ENCODE measurements around the gene PEPD. TPM values are rescaled to one million over a fixed set of nuclear protein-coding genes. Genes with fewer than 3 reads are reported as not detected.
A peak's percentile ranks its signal among the peaks of the same experiment; 100 is the strongest.
"Not testable (repeated sequence)": the region's sequence is repeated elsewhere in the genome, so short reads cannot be mapped to it uniquely, and the experiment has no call there.

Gene PEPD
- total RNA-seq, 1 donor from 2014 or later = 27.3 TPM

DNA sequence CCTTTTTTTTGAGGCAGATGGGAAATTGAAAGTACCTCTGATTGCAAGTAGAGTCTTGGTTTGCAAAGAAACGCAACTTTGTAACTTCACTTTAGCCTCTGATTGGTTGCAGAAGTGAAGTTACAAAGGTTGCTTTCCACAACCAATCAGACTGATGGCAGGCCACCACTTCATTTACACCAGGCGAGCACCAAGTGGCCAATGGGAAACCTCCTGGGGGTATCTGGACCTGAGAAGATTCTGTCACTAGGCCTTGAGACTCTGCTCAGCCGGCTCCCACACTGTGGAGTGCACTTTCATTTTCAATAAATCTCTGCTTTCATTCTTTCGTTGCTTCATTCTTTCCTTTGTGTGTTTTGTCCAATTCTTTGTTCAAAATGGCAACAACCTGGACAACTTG, 19.1 kb downstream of the PEPD start:
- intact Hi-C loops (cut with micrococcal nuclease) = no loop called here
- DNase-seq (peak; percentile 5), ATAC-seq (no peak)

DNA sequence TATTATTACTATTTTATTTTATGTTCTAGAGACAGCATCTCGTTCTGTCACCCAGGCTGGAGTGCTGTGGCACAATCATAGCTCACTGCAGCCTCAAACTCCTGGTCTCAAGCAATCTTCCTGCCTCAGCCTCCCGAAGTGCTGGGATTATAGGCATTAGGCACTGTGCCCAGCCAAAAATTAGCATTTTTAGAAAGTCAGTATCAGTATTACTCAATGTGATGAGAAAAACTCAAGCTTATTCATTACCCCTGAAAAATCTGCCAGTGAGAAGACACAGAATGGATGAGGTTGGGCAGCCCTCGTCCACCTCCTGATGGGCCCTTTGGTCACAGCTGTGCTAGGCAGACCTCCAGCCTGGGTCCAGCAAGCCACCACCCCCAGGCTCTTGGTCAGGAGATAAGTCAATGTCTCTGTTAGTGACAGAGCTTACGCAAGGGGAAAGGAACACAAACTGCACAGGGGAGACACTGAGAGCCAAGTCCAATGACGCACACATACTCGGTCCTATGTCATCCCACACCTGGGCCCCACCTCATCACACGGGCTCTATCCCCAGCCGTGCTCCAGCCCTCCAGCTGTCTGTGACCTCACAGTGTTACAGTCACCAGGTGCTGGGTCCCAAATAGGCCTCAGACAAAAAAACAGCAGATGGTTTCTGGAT, 19.8 kb downstream of the PEPD start:
- intact Hi-C loops (cut with micrococcal nuclease) = no loop called here
- ATAC-seq = no peak
- DNase-seq = peak; percentile 9

DNA sequence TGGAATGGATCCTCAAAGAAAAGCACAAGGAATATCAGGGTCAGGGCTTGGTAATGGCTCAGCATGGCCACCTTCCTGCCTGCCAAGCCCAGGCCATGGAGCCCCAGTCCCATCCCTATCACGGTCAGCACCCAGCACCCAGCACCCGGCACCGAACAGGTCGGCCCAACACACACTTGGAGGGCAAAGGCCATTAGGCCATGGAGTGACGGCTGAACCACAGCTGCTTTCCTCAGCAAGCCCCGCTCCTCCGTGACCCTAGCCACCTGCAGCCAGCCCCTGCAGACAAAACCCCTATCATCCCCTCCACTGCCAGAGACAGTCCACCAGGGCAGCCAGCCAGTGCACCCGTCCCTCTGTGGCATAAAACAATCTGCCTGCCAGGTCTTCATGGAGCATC, 20.6 kb downstream of the PEPD start:
- ATAC-seq = no peak
- intact Hi-C loops (cut with micrococcal nuclease) = no loop called here
- DNase-seq = peak; percentile 8

DNA sequence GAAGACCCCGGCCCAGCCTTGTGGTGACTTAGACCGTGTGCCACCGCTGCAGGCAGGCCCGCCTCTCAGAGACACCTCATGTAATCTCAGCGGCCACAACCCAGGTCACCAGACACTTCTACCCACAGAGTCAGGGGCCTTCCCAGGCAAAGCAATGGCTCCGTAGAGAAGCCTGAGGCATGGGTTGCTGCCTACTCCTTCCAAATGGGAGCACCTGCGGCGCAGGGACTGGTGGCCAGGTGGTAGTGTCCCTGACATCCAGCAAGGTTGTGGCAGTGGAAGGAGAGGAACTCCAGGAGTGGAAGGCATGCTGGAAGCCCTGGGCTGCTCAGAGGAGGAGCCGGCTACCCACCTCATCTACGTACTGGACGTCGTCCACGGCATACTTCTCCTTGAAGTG, 21.0 kb downstream of the PEPD start:
- no peak for ATAC-seq
- peak; percentile 19 for DNase-seq
- intact Hi-C loops (cut with micrococcal nuclease) = no loop called here

DNA sequence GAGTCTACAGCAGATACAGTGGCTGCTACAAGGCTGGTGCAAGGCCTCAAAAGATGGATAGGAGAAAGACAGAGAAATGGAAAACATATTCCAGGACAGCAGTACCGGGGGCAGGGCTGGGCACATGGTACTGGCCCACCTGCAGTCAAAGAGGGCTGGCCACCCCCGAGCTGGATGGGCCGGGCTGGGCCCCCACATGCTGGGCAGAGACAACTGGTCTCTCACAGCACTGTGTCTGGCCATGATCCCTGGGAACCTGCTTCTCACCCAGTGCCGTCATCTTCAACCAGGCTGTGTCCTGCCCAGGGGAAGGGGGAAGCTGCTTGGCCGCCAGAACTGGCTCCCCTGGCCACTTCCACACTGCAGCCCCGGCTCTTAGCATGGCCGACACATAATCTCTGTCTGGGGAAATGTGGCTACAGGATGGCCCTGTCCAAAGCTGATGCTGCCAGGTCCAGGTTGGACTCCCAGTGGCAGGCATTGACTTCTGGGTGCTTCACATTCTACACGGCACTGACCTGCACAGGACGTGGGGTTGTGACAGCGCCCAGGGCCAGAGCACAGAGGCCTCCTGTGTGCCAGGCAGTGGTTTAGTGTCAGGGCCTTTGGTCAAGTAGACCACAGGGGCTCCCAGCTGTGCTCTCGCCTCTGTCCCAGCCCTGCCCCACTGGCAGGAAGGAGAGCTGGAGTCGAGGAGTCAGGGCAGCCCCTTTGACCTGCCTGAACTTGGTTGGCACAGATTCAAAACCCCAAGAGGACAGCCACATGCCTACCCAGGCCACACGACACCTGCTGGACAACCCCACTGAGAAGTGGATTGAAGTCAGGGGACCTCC, 21.7 kb downstream of the PEPD start:
- DNase-seq (peak; percentile 16), ATAC-seq (no peak)
- intact Hi-C loops (cut with micrococcal nuclease) = no loop called here

DNA sequence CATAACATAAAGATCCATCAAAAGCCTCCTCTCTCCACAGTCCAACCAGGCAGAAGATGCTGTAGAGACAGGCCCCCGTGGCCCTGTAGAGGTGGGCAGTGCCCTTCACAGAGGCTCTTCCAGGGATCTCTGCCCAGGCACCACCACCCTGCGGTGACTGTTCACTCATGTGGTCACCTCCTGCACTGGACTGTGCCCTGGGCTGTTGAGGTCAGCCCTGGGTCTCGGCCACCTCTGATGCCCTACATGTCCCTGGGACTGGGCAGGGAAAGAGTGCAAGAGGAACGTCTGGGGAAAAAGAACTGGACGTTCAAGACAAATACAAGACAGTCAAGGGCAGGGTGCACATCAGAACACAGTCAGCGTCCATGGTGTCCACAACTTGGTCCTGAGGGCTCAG, 22.3 kb downstream of the PEPD start:
- no peak for ATAC-seq
- intact Hi-C loops (cut with micrococcal nuclease) = no loop called here
- peak; percentile 13 for DNase-seq

DNA sequence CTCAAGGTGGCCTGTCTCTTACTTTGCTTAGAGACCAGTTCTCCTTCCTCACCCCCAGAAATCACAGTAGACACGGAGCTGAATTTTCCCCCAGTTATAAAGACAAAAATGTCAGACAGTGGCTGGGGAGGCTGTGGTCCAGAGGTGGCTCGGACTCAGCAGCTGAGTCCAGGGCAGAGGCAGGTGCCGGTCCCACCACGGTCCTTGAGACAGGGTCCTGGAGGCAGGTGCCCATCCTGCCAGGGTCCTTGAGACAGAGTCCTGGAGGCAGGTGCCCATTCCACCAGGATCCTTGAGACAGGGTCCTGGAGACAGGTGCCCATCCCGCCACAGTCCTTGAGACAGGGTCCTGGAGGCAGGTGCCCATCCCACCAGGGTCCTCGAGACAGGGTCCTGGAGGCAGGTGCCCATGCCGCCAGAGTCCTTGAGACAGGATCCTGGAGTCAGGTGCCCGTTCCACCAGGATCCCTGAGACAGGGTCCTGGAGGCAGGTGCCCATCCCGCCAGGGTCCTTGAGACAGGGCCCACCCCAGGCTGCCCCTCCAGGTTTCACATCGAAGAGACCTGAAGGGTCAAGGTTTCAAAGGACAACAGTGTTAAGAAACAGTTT, 23.1 kb downstream of the PEPD start:
- ATAC-seq (no peak), DNase-seq (peak; percentile 15)
- intact Hi-C loops (cut with micrococcal nuclease) = no loop called here

DNA sequence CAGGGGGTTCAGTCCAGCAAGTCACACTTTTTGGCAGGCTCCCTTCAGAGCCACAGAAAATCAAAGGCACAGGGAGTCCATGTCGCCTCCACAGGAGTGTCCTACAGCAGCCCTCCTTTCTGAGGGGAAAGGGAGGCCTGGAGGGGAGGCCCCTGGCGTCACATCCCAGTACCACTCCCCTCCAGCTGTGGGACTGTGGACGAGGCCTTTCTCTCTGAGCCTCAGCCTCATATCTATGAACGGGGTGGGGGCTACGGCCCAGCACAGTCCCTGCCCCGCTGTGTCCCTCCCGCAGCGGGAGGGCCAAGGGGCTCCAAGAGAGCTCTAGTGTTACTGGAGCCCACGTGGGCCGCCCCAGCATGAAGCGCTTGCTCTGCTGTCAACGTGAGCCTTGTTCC, 23.8 kb downstream of the PEPD start:
- intact Hi-C loops (cut with micrococcal nuclease) = no loop called here

DNA sequence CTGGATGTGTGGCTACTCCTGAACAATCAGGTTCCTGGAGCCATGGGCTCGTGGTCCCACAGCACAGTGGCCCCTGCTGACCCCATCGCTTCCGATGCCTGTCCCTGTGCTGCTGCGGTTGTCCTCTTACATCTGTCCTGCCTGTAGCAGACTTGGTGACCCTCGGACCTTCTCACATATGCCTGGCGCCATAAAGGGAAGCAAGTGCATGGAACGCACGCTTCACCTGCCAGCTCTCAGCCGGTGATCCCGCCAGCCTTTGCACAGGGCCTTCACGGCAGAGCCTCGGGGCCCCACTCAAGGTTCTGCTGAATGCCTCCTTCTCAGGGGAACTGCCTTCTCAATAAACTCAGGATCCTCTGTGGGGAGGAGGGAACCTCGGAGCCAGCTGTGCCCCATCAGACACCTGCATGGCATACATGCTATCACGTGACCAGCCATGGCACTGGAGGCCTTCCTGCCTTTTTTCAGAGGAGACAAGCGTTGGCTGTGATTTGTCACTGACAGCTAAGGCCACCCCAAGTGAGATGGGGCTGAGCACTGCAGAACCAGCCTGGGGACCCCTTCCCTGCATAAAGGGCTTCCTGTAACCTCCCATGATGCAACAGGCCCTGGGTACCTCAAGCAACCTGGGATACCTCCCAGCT, 24.3 kb downstream of the PEPD start:
- DNase-seq = peak; percentile 21
- intact Hi-C loops (cut with micrococcal nuclease) = no loop called here

More for the DNA sequence above, 23.8 kb downstream of the PEPD start:
- ATAC-seq (no peak), DNase-seq (no peak)

DNA sequence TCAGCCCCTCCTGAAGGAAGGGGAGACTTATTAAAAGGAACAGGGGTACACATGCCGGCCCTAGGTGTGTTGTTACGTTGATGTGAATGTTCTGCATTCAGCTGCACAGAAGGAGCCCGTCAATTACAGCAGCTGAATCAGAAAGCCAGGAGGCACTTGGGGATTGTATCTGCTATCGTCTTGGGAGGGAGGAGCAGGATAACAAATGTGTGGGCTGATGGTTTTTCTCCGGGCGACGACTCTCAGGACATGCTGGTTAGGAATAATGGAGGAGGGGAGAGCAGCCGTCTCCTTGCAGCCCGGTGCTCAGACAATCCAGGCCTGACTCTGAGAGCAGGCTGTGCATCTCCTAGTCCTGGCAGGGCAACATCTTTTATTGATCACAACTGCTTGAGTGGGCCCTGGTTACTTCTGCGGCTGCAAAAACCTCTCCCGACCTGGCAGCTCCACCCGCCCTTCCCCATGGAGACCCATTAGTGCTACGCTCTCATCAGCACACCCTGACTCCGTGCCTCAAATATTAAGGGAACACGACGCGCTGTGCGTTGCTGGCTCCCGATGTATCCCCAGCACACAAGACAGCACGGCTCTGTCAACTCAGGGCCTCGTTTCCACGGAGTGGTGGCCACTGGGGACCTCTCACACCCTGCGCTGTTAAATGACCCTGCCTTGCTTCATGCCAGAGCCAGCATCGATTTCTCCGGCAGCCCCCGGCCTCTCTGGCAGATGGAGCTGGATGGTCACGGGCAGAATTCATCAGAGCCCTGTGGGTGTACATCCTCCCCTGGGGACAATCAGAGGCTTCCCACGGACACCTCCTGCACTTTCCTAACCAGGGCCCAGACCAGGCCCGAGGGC, 25.3 kb downstream of the PEPD start:
- DNase-seq (peak; percentile 15), ATAC-seq (no peak)
- intact Hi-C loops (cut with micrococcal nuclease) = no loop called here

More for the DNA sequence above, 24.3 kb downstream of the PEPD start:
- ATAC-seq = no peak

DNA sequence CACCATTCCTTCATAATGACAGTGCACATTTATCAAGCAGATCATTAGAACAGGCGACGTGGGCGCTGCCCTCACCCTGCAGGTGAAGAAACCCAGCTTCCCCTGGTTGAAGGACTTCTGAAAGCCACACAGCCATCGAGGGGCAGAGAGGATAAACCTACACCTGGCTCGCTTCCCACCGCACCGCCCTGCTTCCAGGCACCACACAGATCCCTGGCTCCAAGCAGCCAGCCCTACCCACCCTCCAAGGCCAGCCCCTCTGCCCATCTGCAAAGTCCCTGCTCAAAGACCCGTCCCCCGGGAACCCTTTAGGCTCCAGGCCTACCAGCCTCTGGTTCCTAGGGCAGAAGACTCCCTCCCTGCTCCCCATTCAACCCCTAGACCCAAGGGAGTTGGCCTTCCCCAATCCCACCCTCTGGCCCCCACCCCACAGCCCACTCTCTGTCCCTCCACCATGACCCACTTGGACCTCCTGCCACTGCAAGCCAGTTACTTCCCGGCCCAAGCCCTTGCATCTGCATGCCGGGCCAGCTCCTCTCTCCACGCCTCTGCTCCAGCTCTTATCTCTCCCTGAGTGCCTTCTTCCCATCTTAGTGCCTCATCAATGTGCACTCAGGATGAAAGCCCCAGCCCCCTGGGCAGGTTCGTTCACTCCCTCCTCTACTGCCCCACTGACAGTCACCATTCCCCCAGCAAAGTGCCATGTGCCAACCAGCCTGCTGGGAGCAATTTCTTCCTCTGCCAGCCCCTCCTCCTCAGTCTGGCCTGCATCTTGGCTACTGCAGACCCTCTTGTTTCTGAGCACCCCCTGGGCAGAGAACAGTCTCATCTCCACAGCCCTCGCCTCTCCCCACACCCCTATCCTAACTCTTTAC, 28.0 kb downstream of the PEPD start:
- ATAC-seq (no peak), DNase-seq (peak; percentile 9)
- intact Hi-C loops (cut with micrococcal nuclease) = no loop called here

DNA sequence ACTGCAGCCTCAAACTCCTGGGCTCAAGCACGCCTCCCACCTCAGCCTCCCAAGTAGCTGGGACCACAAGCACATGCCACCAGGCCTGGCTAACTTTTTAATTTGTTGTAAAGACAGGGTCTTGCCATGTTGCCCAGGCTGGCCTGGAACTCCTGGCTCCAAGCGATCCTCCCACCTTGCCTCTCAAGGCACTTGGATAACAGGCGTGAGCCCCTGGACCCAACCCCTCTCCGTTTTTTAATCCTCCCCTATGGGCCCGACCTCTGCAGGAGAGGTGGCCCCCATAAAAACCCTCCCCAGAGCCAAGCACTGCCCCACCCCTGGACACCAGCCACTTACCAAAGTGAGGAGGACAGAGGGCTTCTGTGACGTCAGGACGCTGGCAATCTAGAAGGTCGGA, 28.6 kb downstream of the PEPD start:
- intact Hi-C loops (cut with micrococcal nuclease) = no loop called here

DNA sequence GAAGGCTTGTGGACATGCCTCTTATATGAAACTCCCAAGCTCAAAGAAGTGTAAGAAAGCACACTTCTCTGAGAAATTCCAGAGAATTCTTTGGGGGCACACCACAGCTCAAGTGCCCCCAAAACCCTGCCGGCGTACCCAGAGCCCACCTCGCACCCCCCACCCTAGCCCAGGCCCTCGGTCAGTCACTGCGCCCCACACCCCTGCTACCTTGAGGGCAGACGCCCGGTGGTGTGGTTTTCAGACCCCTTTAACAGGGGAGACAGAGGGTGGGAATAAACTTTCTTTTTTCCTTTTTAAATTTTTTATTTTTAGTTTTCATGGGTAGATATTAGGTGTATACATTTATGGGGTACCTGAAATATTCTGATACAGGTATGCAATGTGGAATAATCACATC, 29.5 kb downstream of the PEPD start:
- intact Hi-C loops (cut with micrococcal nuclease) = no loop called here
- no peak for DNase-seq
- ATAC-seq = no peak

More for the DNA sequence above, 28.6 kb downstream of the PEPD start:
- peak; percentile 13 for DNase-seq
- no peak for ATAC-seq

DNA sequence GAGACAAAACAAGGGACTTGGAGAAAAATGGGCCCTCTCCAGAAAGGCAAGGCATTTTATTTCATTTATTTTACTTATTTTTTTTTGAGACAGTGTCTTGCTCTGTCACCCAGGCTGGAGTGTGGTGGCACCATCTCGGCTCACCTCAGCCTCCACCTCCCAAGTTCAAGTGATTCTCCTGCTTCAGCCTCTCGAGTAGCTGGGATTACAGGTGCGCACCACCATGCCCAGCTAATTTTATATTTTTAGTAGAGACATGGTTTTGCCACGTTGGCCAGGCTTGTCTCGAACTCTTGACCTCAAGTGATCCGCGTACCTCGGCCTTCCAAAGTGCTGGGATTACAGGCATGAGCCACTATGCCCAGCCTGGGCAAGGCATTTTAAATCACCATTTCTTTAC, 31.0 kb downstream of the PEPD start:
- intact Hi-C loops (cut with micrococcal nuclease); ATAC-seq: not testable (repeated sequence)
- peak; percentile 5 for DNase-seq

DNA sequence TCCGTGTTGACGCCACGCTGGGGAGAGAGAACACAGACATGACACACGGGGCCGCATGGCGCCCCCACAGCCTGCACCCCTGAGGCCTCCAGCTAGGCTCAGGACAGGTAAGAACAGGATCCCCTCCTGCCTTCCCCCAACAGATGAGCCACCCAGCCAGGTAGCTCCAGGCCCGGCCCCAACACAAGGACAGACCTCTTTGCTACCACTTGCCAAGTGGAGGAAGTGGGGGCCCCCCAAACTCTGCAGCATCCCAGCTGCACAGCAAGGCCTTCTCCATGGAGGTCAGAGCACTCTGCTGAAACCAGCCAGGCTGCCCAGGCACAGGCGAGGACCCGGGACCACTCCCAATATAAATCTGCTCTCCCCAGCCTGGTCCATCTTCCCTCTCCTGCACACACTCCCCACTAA, 31.5 kb downstream of the PEPD start:
- peak; percentile 25 for DNase-seq
- intact Hi-C loops (cut with micrococcal nuclease) = no loop called here

DNA sequence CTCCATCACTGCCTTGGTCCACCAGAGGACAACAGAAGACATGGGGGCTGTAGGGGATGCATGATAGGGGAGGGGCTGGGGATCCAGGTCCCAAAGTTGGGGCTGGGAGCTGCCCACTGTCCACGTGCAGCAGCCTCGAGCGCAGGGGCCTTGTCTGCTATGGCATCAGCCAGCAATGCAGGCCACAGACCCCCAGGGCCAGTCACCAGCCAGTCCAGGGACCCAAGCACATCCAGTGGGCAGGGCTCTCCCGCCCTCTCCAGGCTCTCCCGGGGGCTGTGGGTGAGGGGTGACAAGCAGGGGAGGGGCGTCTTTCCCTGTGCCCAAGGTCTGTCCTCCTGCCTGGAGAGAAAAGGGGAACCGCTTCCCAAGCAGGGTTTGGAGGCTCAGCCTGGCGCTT, 32.8 kb downstream of the PEPD start:
- DNase-seq (peak; percentile 9), ATAC-seq (no peak)
- intact Hi-C loops (cut with micrococcal nuclease) = no loop called here

More for the DNA sequence above, 31.5 kb downstream of the PEPD start:
- no peak for ATAC-seq

DNA sequence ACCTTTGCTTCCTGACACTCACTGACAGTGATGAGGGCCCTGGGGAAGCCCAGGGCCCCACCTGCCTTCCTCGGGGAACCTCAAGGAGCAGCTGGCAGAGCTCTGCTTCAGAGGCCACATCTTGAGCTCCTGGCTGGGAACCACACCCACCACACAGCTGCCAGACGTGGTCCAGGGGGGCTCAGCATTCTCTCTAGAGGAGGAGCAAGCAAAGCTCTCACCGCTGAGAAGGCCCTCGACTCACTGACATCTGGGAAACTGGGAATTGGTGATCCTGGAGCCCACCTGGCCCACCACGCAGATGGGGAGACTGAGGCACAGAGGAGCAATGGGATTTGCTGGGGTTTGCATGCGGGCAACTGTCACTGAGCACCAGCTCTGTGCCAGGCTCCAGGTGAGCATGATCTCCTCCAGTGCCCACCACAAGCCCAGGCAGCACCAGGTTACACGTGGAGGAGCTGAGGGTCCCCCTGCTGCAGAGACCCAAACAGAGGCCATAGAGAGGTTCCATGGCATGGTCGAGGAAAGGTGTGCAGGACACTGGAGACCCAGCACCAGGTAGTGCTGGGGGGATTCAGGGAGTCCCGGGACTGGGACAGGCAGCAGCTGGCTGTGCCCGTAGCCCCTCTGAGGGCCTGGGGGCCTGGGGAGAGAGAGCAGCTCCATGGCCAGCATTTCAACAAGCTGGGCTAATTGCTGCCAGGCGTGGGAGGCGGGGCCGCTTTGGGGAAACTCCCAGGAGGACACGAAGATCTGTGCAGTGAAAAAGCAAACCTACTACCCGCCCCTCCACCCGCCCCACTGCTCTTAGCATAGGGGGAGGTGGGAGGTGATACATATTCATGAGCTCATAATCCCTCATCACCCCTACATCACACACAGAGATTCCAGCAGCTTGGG, 33.4 kb downstream of the PEPD start:
- ATAC-seq (no peak), DNase-seq (peak; percentile 8)
- intact Hi-C loops (cut with micrococcal nuclease) = no loop called here
